ENCODE results near the gene OVOL1. TPM values are rescaled to one million over a fixed set of nuclear protein-coding genes. Genes with fewer than 3 reads are reported as not detected.

OVOL1 gene
- total and polyA plus RNA-seq, 2 of the 8 experiments (the other 6 are each of a cell fraction or from before 2014, with no cell fraction given) = 2.6 to 3.4 TPM

GRCh38 chr11:65826984-65827735 lies 40.3 kb downstream of the OVOL1 start:
- H2AFZ ChIP-seq (ENCODE audit: low read length) = no peak overlapping the region
- H3K79me2 ChIP-seq (ENCODE audit: control insufficient read depth in 1 of 2, insufficient read depth in 2 of 2, low read length in 2 of 2) = no peaks in the 10 kb centered on the region
- H2BK20ac ChIP-seq (ENCODE audit: low read length) = no peak overlapping the region
- H3K9me3 ChIP-seq (ENCODE audit: insufficient read depth in 2 of 2, low read depth in 1 of 2, low read length in 1 of 2) = no peaks in the 10 kb centered on the region
- H3K23me2 ChIP-seq (ENCODE audit: low read depth, low read length) = no peaks in the 10 kb centered on the region
- H3K4me2 ChIP-seq (ENCODE audit: insufficient read depth in 1 of 2, low read depth in 2 of 2, low read length in 2 of 2) = no peak overlapping the region
- no peak overlapping the region for H2BK15ac ChIP-seq (ENCODE audit: low read length)
- H3K4ac ChIP-seq (replicated peaks; ENCODE audit: insufficient read length, low read depth, low read length) = no peak overlapping the region
- TF ChIP-seq SUZ12 (IDR thresholded peaks at IDR 0.05; ENCODE audit: low read length) (no peak), BCL11A (IDR thresholded peaks at IDR 0.05; ENCODE audit: low read depth in 2 of 2, low read length in 2 of 2) (no peak)
- no peak for DNase-seq (ENCODE audit: low read depth in 1 of 2, low spot score in 2 of 2)
- H3K27me3 ChIP-seq (replicated peaks in 1 of 4; ENCODE audit: control insufficient read depth in 3 of 4, extremely low read depth in 1 of 4, insufficient read depth in 3 of 4, low read length in 3 of 4) = no peaks in the 10 kb centered on the region; a peak in 1 of 7 replicates
- H2AK5ac ChIP-seq (ENCODE audit: low read depth, low read length) = no peak overlapping the region
- H2BK5ac ChIP-seq (ENCODE audit: low read depth, low read length) = no peak overlapping the region
- no peaks in the 10 kb centered on the region for H4K20me1 ChIP-seq (replicated peaks in 1 of 2; ENCODE audit: control insufficient read depth in 1 of 2, insufficient read depth in 2 of 2, low read length in 2 of 2)
- H2BK12ac ChIP-seq (ENCODE audit: low read depth, low read length) = no peak overlapping the region
- H3K4me1 ChIP-seq (replicated peaks in 1 of 4; ENCODE audit: control insufficient read depth in 3 of 4, insufficient read depth in 4 of 4, low read length in 3 of 4) = no peaks in the 10 kb centered on the region
- no peak overlapping the region for H3K56ac ChIP-seq (replicated peaks; ENCODE audit: insufficient read length, low read depth, low read length)
- ChIA-PET POLR2A (ENCODE audit: partially characterized antibody) (interaction anchor here (0.6 to 2.0 kb wide), 7 partner anchors 22 to 39 kb away, joined by 3 to 6 read pairs (median 5); no protein-coding TSS in a partner anchor), CTCF (ENCODE audit: partially characterized antibody) (interaction anchor here (0.7 to 19.6 kb wide), 15 partner anchors 10 to 121 kb away, joined by 3 to 347 read pairs (median 3); partner anchors contain the start of genes AP5B1, CCDC85B and FIBP)
- no peak overlapping the region for H4K91ac ChIP-seq (replicated peaks; ENCODE audit: insufficient read length, low read length)
- H4K8ac ChIP-seq (ENCODE audit: extremely low read depth, insufficient read depth, low read length) = no peak overlapping the region
- no peaks in the 10 kb centered on the region for H3K36me3 ChIP-seq (ENCODE audit: control insufficient read depth in 2 of 4, insufficient read depth in 4 of 4, low read length in 3 of 4)
- H4K5ac ChIP-seq (ENCODE audit: insufficient read length, low read depth, low read length) = no peak overlapping the region
- H3K9ac ChIP-seq (replicated peaks in 1 of 4; ENCODE audit: extremely low read depth in 1 of 4, low read depth in 3 of 4, low read length in 3 of 4) = no peak overlapping the region
- no peak overlapping the region for H3K14ac ChIP-seq (ENCODE audit: insufficient read length)
- no peaks in the 10 kb centered on the region for H3K79me1 ChIP-seq (ENCODE audit: low read depth, low read length)
- no peak overlapping the region for H2BK120ac ChIP-seq (replicated peaks; ENCODE audit: low read depth, low read length)
- WGBS, 2 experiments (ENCODE audit: extremely low coverage in 1 of 2, insufficient coverage in 1 of 2, insufficient read length in 1 of 2, insufficient replicate concordance in 2 of 2, low coverage in 1 of 2, low lambda C conversion rate in 2 of 2, missing lambda C conversion rate in 1 of 2) = 89% methylated on average over 8 of the region's 8 CpGs; no CpG with 5 or more reads in 1 of the 2 experiments
- H3K23ac ChIP-seq (ENCODE audit: insufficient read length) = no peak overlapping the region
- no peak overlapping the region for H3K18ac ChIP-seq (ENCODE audit: extremely low read depth, low read length)
- no peak for FAIRE-seq
- no peak overlapping the region for H3K4me3 ChIP-seq (ENCODE audit: extremely low read depth in 1 of 4, insufficient read depth in 2 of 4, low read depth in 3 of 4, low read length in 4 of 4)
- H3K27ac ChIP-seq (ENCODE audit: low read depth, low read length) = no peak overlapping the region
